PFSK-1 (cell line): Measurements from ENCODE around the gene KHK.

Experiments used
- FOXP2 ChIP-seq: optimal IDR thresholded peaks from 2 replicates; pipeline ENCODE3; 2011; ENCODE audit warnings: borderline replicate concordance, control low read depth, inconsistent platforms; ENCODE audit not compliant: insufficient read depth; ENCODE audit errors: extremely low read length, extremely low read depth
- POLR2AphosphoS5 ChIP-seq: IDR thresholded peaks from 2 replicates; pipeline ENCODE4 v1.6.1; 2012; ENCODE audit warnings: low read depth, mild to moderate bottlenecking, control low read depth, low read length, moderate library complexity
- SIN3A ChIP-seq: IDR thresholded peaks from 2 replicates; pipeline ENCODE4 v1.6.1; 2012; ENCODE audit warnings: mild to moderate bottlenecking, low read length, moderate library complexity, borderline replicate concordance; ENCODE audit not compliant: insufficient read depth
- TAF1 ChIP-seq: IDR thresholded peaks from 2 replicates; pipeline ENCODE4 v1.6.1; 2012; ENCODE audit warnings: low read length, control low read depth, borderline replicate concordance; ENCODE audit not compliant: insufficient read depth
- TF ChIP-seq, protein P1 (sequence below), 2 experiments: IDR thresholded peaks; 2 replicates each; pipeline versions ENCODE4 v1.6.1 to v1.8.0; 2011 to 2012; ENCODE audit warnings: low read depth in 2 of 2, low read length in 2 of 2, control low read depth in 1 of 2, inconsistent platforms in 1 of 2, mild to moderate bottlenecking in 1 of 2, moderate library complexity in 1 of 2; ENCODE audit not compliant: insufficient read depth in 1 of 2

The KHK gene

DNA sequence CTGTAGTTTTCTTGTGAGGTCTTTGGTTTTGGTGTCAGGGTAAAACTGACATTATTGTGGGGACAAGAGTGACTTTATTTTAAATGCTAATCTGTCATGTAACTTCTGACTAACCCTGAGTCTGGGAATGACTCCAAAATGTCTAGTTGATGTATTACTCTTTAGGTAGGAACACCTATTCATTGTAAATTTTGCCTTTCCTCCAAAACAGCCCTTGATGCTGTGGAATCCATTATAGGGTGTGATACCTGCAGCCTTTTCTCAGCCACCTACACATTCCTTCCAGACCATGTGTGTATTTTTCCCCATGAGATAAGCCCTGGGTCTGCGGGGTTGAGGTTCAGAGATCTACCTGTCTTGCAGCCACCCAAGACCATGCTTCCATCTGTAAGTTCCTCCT is 56.7 kb downstream of the KHK start:
- TF ChIP-seq TAF1 (no peak), FOXP2 (no peak), SIN3A (no peak), POLR2AphosphoS5 (no peak)
- TF ChIP-seq, protein P1, sequence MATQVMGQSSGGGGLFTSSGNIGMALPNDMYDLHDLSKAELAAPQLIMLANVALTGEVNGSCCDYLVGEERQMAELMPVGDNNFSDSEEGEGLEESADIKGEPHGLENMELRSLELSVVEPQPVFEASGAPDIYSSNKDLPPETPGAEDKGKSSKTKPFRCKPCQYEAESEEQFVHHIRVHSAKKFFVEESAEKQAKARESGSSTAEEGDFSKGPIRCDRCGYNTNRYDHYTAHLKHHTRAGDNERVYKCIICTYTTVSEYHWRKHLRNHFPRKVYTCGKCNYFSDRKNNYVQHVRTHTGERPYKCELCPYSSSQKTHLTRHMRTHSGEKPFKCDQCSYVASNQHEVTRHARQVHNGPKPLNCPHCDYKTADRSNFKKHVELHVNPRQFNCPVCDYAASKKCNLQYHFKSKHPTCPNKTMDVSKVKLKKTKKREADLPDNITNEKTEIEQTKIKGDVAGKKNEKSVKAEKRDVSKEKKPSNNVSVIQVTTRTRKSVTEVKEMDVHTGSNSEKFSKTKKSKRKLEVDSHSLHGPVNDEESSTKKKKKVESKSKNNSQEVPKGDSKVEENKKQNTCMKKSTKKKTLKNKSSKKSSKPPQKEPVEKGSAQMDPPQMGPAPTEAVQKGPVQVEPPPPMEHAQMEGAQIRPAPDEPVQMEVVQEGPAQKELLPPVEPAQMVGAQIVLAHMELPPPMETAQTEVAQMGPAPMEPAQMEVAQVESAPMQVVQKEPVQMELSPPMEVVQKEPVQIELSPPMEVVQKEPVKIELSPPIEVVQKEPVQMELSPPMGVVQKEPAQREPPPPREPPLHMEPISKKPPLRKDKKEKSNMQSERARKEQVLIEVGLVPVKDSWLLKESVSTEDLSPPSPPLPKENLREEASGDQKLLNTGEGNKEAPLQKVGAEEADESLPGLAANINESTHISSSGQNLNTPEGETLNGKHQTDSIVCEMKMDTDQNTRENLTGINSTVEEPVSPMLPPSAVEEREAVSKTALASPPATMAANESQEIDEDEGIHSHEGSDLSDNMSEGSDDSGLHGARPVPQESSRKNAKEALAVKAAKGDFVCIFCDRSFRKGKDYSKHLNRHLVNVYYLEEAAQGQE (IDR thresholded peaks at IDR 0.05; ENCODE audit: insufficient read depth in 1 of 2, low read depth in 2 of 2, low read length in 2 of 2), result no peak

DNA sequence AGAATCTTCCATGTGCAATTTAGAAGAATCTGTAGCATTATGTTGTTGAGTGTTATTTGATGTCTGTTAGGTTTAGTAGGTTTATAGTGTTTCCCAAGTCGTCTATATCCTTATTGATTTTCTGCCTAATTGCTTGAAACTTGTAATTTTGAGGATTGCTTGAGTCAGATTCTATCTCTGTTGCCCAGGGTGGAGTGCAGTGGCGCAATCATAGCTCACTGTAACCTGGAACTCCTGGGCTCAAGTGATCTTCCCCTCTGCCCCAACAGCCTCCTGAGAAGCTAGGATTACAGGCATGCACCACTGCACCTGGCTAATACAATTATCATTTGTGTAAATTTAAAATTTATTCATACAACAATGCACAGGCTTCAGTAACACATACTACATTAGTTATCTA is 59.1 kb downstream of the KHK start:
- TF ChIP-seq TAF1 (no peak), SIN3A (no peak), POLR2AphosphoS5 (no peak), FOXP2 (no peak)
- TF ChIP-seq, protein P1 (IDR thresholded peaks at IDR 0.05; ENCODE audit: insufficient read depth in 1 of 2, low read depth in 2 of 2, low read length in 2 of 2), result no peak

DNA sequence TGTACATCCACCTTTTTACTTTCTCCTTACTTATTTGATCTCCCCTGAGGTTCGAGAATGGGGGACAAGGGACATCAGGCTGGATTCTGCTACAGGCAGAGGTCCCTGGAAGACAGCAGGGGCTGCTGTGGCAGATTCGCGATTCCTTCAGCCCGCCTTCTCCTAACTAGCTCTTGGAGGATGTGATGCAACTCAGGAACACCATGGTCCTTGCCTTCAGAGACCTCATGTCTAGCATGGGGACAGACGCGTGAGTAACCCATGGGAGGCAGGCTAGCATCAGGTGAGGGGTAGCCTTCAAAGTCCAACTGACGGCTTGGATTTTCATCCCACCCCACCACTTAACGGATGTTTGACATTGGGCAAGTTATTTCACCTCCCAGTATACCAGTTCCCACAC is 61.4 kb downstream of the KHK start:
- TF ChIP-seq POLR2AphosphoS5 (no peak), FOXP2 (no peak)
- TF ChIP-seq, protein P1 (IDR thresholded peaks at IDR 0.05; ENCODE audit: insufficient read depth in 1 of 2, low read depth in 2 of 2, low read length in 2 of 2), result no peak

DNA sequence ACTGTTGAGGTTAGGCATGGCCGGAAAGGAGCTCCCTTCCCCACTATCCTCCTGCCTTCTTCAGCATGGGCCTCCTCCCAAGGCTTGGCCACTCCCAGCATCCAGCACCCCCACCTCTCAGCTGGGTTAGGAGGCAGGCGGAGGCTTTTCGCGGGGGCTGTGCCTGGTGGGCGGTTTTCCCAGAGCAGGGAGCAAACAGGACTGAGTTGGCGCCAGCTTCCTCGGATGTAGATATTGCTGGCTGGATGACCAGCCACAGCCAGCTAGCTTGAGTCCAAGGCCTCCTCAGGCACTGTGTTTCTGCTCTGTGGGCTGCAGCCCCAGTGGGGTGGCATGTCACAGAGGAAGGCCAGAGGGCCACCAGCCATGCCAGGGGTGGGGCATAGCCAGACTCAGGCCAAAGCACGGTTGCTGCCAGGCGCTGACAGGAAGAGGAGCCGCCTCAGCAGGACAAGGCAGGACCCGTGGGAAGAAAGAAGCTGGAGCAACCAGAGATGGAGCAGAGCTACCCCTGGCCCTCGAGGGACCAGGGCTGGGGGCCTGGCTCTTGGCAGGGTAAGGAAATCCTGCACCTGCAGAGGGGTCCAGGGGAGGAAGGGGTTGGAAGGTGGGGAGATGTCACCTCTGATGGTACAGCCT is 62.3 kb downstream of the KHK start, which contains the start of gene TCF23:
TSS of gene TCF23 (plus strand) at position 204 of the 639 bp plus-strand sequence. CDS start at position 334, 130 bp downstream.
- TF ChIP-seq FOXP2 (no peak), TAF1 (no peak), POLR2AphosphoS5 (no peak), SIN3A (no peak)
- TF ChIP-seq, protein P1 (IDR thresholded peaks at IDR 0.05; ENCODE audit: insufficient read depth in 1 of 2, low read depth in 2 of 2, low read length in 2 of 2), result no peak
